ENCODE results near the gene DAND5. TPM values are rescaled to one million over a fixed set of nuclear protein-coding genes. Genes with fewer than 3 reads are reported as not detected.

Gene DAND5
- total and polyA plus RNA-seq, 9 of the 15 experiments (the other 6 are each of a cell fraction or from before 2014, with no cell fraction given) = 0.22 to 0.83 (median 0.60) TPM

GRCh38 chr19:12933287-12934072 is 35.9 kb upstream of the DAND5 start, which contains the start of gene FARSA (continued):
- TF ChIP-seq HDAC1 (IDR thresholded peaks at IDR 0.05) (peak in 1 of 2 experiments; percentile 91; a peak in 2 of 4 replicates), RBM14 (IDR thresholded peaks at IDR 0.05; ENCODE audit: borderline replicate concordance, insufficient read depth, low read depth, low read length) (no peak), PRPF4 (IDR thresholded peaks at IDR 0.05; ENCODE audit: insufficient read depth, low read depth, low read length, poor library complexity, severe bottlenecking) (peak; percentile 53), BRF1 (IDR thresholded peaks at IDR 0.05; ENCODE audit: borderline replicate concordance, extremely low read depth, insufficient read length) (no peak), PKNOX1 (IDR thresholded peaks at IDR 0.05) (peak; percentile 12; the same call in 1 of the 2 replicates), NKRF (IDR thresholded peaks at IDR 0.05; ENCODE audit: borderline replicate concordance) (peak; percentile 96), MAZ (CRISPR knock-in tag; conservative IDR thresholded peaks at IDR 0.05 in 1 of 2, IDR thresholded peaks at IDR 0.05 in 1 of 2) (peak; percentile 68 to 82; a peak in 3 of 4 replicates), NEUROD1 (IDR thresholded peaks at IDR 0.05; ENCODE audit: borderline replicate concordance, low read depth, low read length, partially characterized antibody) (peak; percentile 30), ZNF121 (CRISPR knock-in tag; conservative IDR thresholded peaks at IDR 0.05) (no peak), CBX3 (IDR thresholded peaks at IDR 0.05; ENCODE audit: borderline replicate concordance in 1 of 2, low read length in 2 of 2) (0 out of 3 replicates have a peak, but pooled peaks of 1 of the 2 experiments have one; percentile 11), SMAD1 (IDR thresholded peaks at IDR 0.05; ENCODE audit: low read depth, low read length, partially characterized antibody) (peak; percentile 37), NR2C1 (IDR thresholded peaks at IDR 0.05) (peak; percentile 90), NR2C1 (tag; IDR thresholded peaks at IDR 0.05) (peak; percentile 94), FOXO4 (CRISPR knock-in tag; IDR thresholded peaks at IDR 0.05) (no peak), E2F4 (CRISPR knock-in tag; IDR thresholded peaks at IDR 0.05; ENCODE audit: low read depth) (peak; percentile 22; the same call in 1 of the 2 replicates), THAP7 (CRISPR knock-in tag; IDR thresholded peaks at IDR 0.05) (peak; percentile 100), MXI1 (IDR thresholded peaks at IDR 0.05; ENCODE audit: low read depth, low read length) (peak; percentile 87), TCF7 (IDR thresholded peaks at IDR 0.05; ENCODE audit: borderline replicate concordance) (no peak; the same call in 1 of the 2 replicates), ZNF354B (CRISPR knock-in tag; IDR thresholded peaks at IDR 0.05) (no peak), GTF2F1 (IDR thresholded peaks at IDR 0.05; ENCODE audit: low read depth, low read length) (no peak), NCOR1 (IDR thresholded peaks at IDR 0.05) (no peak)

Measured in K562 (cell line).